Coronary artery (tissue), 2 donors: ENCODE measurements around the gene ERG28.

Source experiments
- DNase-seq: peaks from one replicate; pipeline ENCODE4 v3.0.0-alpha.2; 2017; ENCODE audit warnings: low spot score
- H3K27ac ChIP-seq, 2 donors: fragments of 200-600 bp; sonication (generic); one replicate each; pipeline ENCODE4 v1.5.1; 2016 to 2019
- H3K4me3 ChIP-seq: fragments of 200-600 bp; sonication (generic); 2 replicates; pipeline ENCODE4 v1.5.1; 2016; ENCODE audit warnings: mild to moderate bottlenecking, moderate library complexity
- TF ChIP-seq, protein P1 (sequence below): fragments of 200-600 bp; sonication (generic); IDR thresholded peaks from one replicate; pipeline ENCODE4 v1.5.1; 2019; ENCODE audit warnings: antibody characterized with exemption

Gene ERG28

DNA sequence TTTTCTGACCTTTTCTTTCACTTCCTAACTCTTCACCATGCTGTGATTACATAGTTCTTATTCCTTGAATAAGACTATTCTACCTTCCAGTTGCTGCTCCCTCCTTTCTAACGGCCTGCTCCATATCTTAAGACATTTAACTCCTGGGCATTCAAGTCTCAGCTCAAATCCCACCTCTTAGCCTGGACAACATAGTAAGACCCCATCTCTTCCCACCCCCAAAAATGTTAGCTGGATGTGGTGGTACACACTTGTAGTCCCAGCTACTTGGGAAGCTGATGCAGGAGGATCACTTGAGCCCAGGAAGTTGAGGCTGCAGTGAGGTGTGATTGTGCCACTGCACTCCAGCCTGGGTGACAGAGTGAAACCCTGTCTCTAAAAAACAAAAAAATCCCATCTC lies 10.9 kb downstream of the ERG28 start:
- DNase-seq: no peak
- H3K4me3 ChIP-seq: no peak overlapping the region
- TF ChIP-seq, protein P1, sequence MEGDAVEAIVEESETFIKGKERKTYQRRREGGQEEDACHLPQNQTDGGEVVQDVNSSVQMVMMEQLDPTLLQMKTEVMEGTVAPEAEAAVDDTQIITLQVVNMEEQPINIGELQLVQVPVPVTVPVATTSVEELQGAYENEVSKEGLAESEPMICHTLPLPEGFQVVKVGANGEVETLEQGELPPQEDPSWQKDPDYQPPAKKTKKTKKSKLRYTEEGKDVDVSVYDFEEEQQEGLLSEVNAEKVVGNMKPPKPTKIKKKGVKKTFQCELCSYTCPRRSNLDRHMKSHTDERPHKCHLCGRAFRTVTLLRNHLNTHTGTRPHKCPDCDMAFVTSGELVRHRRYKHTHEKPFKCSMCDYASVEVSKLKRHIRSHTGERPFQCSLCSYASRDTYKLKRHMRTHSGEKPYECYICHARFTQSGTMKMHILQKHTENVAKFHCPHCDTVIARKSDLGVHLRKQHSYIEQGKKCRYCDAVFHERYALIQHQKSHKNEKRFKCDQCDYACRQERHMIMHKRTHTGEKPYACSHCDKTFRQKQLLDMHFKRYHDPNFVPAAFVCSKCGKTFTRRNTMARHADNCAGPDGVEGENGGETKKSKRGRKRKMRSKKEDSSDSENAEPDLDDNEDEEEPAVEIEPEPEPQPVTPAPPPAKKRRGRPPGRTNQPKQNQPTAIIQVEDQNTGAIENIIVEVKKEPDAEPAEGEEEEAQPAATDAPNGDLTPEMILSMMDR: no peak
- no peak overlapping the region for H3K27ac ChIP-seq

DNA sequence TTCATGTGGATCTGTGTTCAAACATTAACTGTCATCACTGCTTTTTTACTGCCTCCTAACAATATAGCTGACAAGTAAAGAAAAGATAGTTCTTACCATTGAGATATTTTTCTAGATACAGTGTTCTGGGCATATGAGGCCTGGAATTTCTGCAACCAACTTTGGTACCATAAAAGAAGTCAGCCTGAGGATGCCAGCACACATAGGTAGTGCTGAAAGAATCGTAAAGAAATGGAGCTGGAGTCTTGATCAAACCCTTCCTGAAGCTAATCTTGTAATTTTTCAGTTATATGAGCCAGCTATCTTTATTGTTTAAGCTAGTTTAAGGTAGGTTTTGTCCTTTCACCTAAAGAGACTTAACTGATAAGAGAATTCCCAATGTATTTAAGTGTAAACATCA lies 11.3 kb downstream of the ERG28 start:
- DNase-seq: no peak
- Histone ChIP-seq H3K4me3 (no peak overlapping the region), H3K27ac (no peak overlapping the region)
- TF ChIP-seq, protein P1: no peak

DNA sequence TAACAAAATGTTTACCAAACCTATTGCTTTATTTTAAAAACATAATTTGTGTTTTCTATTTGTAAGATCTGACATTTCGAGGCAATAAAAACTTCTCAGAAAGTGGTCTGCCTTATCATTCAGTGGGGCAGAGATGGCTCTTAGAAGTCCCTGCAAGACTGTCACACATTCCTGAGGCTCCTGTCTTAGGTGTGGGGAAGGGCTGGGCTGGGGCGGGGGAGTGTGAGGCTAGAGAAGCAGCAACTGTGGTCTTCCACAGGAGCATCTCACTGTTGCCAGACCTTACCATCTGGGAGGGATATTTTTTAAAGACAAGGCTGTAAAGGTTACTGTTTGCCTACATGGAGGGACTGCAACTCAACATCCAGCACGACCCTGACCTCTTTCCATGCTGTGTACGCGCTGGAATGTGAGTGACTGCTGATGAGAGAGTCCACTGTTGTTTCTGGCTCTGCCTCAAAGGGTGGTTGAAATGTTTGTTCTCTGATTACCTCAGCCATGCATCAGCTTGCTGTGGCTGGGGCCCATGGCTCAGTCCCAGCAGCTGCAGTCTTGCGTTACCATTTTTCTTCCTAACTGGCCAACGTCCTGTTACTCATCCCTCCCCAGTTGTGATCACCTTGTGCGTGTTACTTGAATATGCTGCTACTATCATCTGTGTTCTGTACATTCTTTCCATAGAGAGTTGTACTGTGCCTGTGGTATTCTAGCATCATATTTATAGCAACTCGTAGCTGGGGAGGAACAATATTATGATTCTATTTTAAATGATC lies 12.4 kb downstream of the ERG28 start:
- TF ChIP-seq, protein P1: no peak
- DNase-seq: no peak
- Histone ChIP-seq H3K27ac (peak overlapping the region in 1 of 2 donors; percentile 3), H3K4me3 (no peak overlapping the region)

DNA sequence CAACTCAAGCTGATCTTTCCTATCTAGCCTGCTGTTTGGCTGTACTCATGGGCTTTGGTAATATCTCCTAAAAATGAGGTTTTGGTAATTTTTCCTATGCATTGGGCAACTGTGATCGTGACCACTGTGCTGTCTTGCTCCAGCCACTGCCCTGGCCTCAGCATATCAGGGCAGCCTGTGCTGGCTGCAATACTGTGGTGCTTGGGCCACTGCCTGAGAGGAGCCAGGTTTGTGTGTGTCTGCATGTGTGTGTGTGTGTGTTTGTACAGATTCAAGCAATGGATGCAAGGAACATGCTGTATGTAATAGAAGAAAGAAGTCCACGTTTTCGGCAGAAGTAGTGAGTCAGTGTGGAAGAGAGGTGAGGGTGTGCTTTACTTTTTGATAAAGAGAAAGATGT lies 13.0 kb downstream of the ERG28 start:
- Histone ChIP-seq H3K27ac (peak overlapping the region in 1 of 2 donors; percentile 63), H3K4me3 (no peak overlapping the region)
- TF ChIP-seq, protein P1: no peak
- DNase-seq: no peak

DNA sequence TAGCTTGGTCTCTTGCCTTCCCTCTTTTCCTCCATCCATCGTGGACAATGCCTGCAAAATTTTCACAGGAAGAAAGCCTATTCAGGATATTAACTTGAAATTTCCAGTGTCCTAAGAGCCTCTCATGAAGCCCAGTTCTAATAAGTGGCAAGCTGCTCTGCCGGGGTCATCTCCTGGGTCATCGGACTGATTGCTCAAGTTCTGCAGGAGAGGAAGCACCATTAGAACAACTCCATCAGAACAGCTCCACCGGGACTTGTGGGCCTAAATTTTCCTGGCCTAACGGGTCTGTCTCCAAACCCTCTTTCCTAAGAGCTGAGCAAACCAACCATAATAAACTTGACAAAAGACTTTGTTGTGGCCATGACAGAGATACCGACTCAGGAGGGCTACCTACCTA lies 13.9 kb downstream of the ERG28 start:
- Histone ChIP-seq H3K4me3 (no peak overlapping the region), H3K27ac (peak overlapping the region in 1 of 2 donors; percentile 63)
- no peak for DNase-seq
- TF ChIP-seq, protein P1: no peak

DNA sequence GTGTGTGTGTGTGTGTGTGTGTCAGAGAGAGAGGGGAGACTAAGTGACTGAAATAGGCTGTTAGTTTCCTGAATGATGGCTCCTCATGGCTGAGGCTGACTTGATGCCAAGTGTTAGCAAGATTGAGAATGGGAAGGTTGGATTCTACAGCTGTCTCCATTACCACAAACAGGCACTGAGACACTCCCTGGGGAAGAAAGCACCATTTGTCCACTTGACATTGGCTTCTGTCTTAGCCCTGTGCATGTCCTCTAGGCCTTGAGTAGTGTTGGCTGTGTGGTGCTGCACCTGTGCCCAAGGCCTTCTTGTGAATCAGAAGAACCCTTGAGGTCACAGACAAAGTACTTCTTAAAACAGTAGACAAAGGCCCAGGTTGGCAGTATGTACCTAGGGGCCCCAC lies 15.6 kb downstream of the ERG28 start:
- Histone ChIP-seq H3K27ac (no peak overlapping the region), H3K4me3 (no peak overlapping the region)
- DNase-seq: no peak
- TF ChIP-seq, protein P1: no peak

DNA sequence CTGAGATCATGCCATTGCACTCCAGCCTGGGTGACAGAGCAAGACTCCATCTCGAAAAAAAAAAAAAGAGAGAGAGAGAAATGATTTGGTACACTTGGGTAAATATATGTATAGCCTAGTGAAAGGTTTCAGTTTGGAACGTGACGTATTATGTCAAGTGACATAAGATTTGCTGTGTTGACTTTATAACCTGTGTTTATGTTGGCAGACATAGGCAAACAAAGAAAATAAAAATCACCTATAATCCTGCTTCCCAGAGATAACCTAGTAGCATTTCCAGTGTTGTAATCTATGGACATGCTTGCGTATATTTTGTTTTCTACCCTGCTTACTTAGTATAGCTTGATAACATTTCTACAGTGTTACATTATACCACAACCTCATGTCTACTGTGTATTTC lies 16.7 kb downstream of the ERG28 start:
- TF ChIP-seq, protein P1: no peak
- no peak for DNase-seq
- Histone ChIP-seq H3K4me3 (no peak overlapping the region), H3K27ac (no peak overlapping the region)
